ENCODE measurements around the gene TLE7.

The TLE7 gene

GRCh38 chr16:71476457-71477124 is 34.7 kb upstream of the TLE7 start:
- TF ChIP-seq CTCF (IDR thresholded peaks at IDR 0.05) = no peak
- Histone ChIP-seq H3K4me2 (ENCODE audit: low read length) (no peak overlapping the region), H3K27ac (no peak overlapping the region), H3K36me3 (ENCODE audit: control insufficient read depth, insufficient read depth, low read length) (no peaks in the 10 kb centered on the region), H3K4me1 (no peaks in the 10 kb centered on the region), H3K9ac (no peak overlapping the region), H3K4me3 (ENCODE audit: low read depth, low read length) (no peak overlapping the region), H3K9me3 (ENCODE audit: control insufficient read depth, low read length) (no peaks in the 10 kb centered on the region), H3K79me2 (no peaks in the 10 kb centered on the region), H2AFZ (no peak overlapping the region), H3K27me3 (ENCODE audit: control insufficient read depth, insufficient read depth, low read length) (no peaks in the 10 kb centered on the region)

GRCh38 chr16:71474864-71475263 is 33.0 kb upstream of the TLE7 start:
- Histone ChIP-seq H3K4me3 (ENCODE audit: low read depth, low read length) (no peak overlapping the region), H3K9me3 (ENCODE audit: control insufficient read depth, low read length) (no peaks in the 10 kb centered on the region), H3K27ac (no peak overlapping the region), H3K36me3 (ENCODE audit: control insufficient read depth, insufficient read depth, low read length) (no peaks in the 10 kb centered on the region), H3K27me3 (ENCODE audit: control insufficient read depth, insufficient read depth, low read length) (no peaks in the 10 kb centered on the region), H3K4me1 (no peaks in the 10 kb centered on the region), H3K4me2 (ENCODE audit: low read length) (no peak overlapping the region), H3K9ac (no peak overlapping the region), H2AFZ (no peak overlapping the region), H3K79me2 (no peaks in the 10 kb centered on the region)
- TF ChIP-seq CTCF (IDR thresholded peaks at IDR 0.05) = no peak

GRCh38 chr16:71473891-71474290 is 32.0 kb upstream of the TLE7 start:
- TF ChIP-seq CTCF (IDR thresholded peaks at IDR 0.05) = no peak
- no peaks in the 10 kb centered on the region for H3K36me3 ChIP-seq (ENCODE audit: control insufficient read depth, insufficient read depth, low read length)
- H3K27ac ChIP-seq = no peak overlapping the region
- H3K27me3 ChIP-seq (ENCODE audit: control insufficient read depth, insufficient read depth, low read length) = no peaks in the 10 kb centered on the region
- H3K9me3 ChIP-seq (ENCODE audit: control insufficient read depth, low read length) = no peaks in the 10 kb centered on the region
- H3K9ac ChIP-seq = no peak overlapping the region
- H3K4me1 ChIP-seq = no peaks in the 10 kb centered on the region
- H3K4me3 ChIP-seq (ENCODE audit: low read depth, low read length) = no peak overlapping the region
- no peak overlapping the region for H2AFZ ChIP-seq
- no peaks in the 10 kb centered on the region for H3K79me2 ChIP-seq
- no peak overlapping the region for H3K4me2 ChIP-seq (ENCODE audit: low read length)

GRCh38 chr16:71472931-71473330 is 31.1 kb upstream of the TLE7 start:
- H3K9me3 ChIP-seq (ENCODE audit: control insufficient read depth, low read length) = no peaks in the 10 kb centered on the region
- no peaks in the 10 kb centered on the region for H3K79me2 ChIP-seq
- no peak overlapping the region for H2AFZ ChIP-seq
- H3K9ac ChIP-seq = no peak overlapping the region
- TF ChIP-seq CTCF (IDR thresholded peaks at IDR 0.05) = no peak
- no peak overlapping the region for H3K4me2 ChIP-seq (ENCODE audit: low read length)
- no peak overlapping the region for H3K4me3 ChIP-seq (ENCODE audit: low read depth, low read length)
- H3K27me3 ChIP-seq (ENCODE audit: control insufficient read depth, insufficient read depth, low read length) = no peaks in the 10 kb centered on the region
- no peaks in the 10 kb centered on the region for H3K4me1 ChIP-seq
- no peaks in the 10 kb centered on the region for H3K36me3 ChIP-seq (ENCODE audit: control insufficient read depth, insufficient read depth, low read length)
- no peak overlapping the region for H3K27ac ChIP-seq

- Histone ChIP-seq H2AFZ (no peak overlapping the region), H3K79me2 (no peaks in the 10 kb centered on the region), H3K9ac (no peak overlapping the region), H3K4me2 (ENCODE audit: low read length) (no peak overlapping the region), H3K4me1 (no peaks in the 10 kb centered on the region), H3K4me3 (ENCODE audit: low read depth, low read length) (no peak overlapping the region), H3K27me3 (ENCODE audit: control insufficient read depth, insufficient read depth, low read length) (no peaks in the 10 kb centered on the region), H3K9me3 (ENCODE audit: control insufficient read depth, low read length) (no peaks in the 10 kb centered on the region), H3K36me3 (ENCODE audit: control insufficient read depth, insufficient read depth, low read length) (no peaks in the 10 kb centered on the region), H3K27ac (no peak overlapping the region)
- no peak for TF ChIP-seq CTCF (IDR thresholded peaks at IDR 0.05)
Measured at GRCh38 chr16:71472051-71472450, 30.2 kb upstream of the TLE7 start.

Measured in parathyroid adenoma (tissue), 2 donors.